Amniotic epithelial cell (primary cell): Measurements from ENCODE around the gene SEC14L5.
A peak's percentile ranks its signal among the peaks of the same experiment; 100 is the strongest.

ENCODE experiments used
- DNase-seq: peaks from one replicate; pipeline ENCODE4 v3.0.0-alpha.2; 2010; ENCODE audit warnings: low read depth

Gene SEC14L5

DNA sequence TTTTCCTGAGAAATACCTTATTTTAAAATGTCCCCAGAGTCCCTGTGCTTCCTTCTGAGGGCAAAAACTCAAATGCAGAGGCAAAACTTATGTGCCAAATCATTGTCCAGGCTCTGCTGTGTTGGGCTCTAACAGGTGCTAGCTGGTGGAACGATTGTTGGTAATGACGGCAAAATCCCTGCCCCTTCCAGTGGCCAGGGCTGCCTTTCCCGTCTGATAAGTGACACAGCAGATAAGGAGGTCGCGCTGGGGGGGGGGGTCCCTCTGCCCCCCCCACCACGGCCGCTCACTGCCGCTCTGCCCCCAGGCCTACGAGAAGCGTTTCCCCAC is 29.1 kb downstream of the SEC14L5 start:
- no peak for DNase-seq

DNA sequence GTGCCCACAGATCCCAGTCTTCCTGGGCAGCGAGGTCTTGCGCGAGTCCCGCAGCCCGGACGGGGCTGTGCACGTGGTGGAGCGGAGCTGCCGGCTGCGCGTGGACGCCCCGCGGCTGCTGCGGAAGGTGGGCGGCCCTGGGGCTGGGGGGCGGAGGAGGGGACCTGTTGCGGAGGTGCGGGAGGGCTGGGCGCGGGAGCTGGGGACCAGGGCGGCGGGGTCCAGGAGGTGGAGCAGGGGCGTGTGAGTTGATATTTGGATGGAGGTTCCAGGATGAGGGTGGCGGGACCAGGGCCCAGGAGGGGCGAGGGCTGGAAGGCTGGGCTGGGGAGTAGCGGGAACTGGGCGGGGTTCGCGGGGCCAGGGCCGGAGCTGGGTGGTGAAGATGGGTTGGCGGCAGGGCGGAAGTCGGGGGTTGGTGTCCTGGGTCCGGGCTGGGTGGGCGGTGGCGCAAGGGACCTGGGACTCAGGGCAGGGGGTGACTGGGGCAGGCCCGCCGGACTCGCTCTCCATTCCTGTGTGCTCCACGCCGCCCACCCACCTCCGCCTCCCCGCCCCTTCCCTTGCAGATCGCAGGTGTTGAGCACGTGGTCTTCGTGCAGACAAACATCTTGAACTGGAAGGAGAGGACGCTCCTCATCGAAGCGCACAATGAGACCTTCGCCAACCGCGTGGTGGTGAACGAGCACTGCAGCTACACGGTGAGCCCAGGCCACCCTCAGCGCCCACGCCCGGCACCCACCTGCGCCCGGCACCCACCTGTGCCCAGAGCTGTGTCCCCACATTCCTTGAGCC is 29.6 kb downstream of the SEC14L5 start:
- no peak for DNase-seq

DNA sequence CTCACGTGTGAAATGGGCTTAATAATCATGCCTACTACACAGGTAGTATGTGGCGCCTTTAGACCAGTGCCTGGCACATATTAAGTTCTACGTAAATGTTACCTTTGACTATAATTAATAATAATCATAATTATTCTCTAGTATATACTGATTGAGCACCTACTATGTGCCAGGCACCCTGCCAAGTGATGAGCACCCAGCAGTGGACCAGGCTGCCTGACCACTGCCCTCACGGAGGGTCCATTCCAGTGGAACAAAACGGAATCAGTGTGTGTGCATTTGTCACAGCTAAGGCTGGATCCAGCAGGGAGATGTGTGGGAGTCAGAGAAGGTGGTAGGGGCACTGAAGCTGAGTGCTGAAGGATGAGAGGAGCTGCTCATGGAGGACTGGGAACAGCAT is 30.5 kb downstream of the SEC14L5 start:
- no peak for DNase-seq

DNA sequence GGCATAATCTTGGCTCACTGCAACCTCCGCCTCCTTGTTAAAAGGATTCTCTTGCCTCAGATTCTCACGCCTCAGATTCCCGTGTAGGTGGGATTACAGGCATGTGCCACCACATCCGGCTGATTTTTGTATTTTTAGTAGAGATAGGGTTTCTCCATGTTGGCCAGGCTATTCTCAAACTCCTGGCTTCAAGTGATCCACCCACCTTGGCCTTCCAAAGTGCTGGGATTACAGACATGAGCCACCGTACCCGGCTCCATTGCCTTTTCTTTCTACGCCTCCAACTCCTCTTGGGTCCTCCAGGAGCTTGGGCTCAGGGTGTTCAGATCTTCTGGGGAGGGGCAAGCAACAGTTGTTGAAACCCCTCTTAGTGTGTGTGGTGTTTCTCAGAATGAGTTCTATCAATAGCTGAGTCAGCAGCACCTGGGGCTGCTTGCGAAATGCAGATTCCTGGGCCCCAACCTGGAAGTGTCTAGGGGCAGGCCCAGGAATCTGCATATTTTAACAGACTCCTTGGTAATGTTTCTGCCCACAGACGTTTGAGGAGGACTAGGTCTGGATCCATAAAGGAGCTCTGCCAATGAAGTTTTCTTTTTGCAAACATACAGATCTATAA is 31.4 kb downstream of the SEC14L5 start:
- no peak for DNase-seq

DNA sequence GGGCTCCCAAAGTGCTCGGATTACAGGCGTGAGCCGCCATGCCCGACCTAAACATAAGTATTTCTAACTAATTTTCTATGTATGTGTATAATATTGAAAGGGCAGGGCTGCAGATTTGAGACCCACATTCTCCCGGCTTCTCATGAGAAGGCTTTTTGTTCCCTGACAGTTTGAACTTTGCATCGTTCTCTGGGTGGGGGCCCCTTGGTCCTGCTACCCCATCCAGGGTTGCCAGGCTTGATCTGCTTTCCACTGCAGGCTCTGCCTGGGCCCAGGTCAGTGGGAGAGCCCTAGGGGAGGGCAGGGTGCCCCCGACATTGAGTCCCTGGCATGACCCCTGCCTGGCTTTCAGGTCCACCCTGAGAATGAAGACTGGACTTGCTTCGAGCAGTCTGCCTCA is 32.3 kb downstream of the SEC14L5 start:
- DNase-seq, result no peak

DNA sequence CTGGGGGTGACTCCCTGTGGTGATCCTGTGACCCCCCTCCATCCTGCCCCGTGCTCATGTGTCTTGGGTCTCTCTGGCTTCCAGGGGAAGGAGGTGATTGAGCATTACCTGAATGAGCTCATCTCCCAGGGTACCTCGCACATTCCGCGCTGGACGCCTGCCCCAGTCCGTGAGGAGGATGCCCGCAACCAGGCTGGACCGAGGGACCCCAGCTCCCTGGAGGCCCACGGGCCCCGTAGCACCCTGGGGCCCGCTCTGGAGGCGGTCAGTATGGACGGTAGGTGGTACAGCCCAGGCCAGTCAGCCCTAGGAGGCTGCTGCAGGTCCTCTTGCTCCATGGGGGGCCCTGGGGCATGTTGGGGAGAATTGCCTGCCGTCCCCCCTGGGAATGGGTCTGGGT is 33.6 kb downstream of the SEC14L5 start:
- no peak for DNase-seq

DNA sequence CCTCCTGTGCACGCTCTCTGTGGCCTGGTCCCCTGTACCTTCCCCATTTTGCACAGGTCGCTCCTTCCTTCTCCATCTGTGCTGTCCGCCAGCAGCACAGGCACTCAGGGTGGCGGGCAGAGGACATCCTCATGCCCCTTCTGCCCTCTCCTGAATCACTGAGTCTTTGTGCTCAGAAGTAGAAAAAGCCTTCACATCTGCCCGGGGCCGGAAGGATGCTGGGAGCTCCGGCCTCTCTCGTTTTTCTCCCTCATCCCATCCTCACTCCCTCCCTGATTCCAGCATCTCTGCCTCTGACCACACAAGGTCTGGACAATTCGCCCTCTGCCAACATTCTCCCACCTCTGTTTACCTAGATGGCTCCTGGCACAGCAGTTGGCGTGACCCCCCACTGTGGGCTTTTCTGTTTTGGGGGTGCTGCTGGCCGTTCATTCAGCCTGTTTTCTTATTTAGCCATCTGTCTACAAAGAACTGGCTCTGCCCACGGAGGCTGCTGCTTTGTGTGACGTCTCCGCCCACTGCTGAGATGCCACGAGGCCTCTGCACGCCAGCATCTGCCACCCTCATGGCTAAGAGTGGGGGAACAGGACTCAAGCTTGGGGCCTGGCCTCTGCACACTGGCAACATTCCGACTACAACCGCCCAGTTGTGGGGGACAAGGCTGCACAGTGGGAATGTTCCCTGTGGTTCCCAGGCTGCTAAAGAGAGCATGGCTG is 36.7 kb downstream of the SEC14L5 start:
- no peak for DNase-seq

DNA sequence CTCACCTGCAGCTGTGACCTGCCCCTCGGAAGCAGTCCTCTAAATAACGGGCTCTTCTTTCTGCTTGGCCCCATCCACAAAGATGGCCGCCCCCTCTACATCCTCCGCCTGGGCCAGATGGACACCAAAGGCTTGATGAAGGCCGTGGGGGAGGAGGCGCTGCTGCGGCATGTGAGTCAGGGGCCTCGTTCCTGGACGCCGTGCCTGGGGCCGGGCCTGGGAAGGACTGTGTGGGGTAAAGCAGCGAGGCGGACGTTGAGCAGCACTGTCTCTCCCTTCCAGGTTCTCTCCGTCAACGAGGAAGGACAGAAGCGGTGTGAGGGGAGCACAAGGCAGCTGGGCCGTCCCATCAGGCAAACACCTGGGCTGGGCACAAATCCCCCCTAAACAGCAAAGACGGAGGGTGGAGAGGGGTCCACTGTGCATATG is 42.5 kb downstream of the SEC14L5 start:
- DNase-seq, result no peak

DNA sequence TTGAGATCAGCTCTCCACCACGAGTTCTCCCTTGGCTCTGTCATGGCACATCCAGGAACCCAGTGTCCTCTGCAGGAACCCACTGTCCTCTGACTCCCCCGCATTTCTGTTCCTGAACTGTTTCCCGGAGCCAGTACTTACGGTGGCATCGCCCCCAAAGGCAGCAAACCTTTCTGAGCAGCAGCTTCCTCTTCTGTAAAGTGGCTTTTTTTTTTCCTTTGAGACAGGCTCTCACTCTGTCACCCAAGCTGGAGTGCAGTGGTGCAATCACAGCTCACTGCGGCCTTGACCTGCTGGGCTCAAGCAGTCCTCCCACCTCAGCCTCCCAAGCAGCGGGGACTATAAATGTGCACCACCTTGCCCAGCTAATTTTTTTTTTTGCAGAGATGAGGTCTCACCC is 43.4 kb downstream of the SEC14L5 start:
- DNase-seq, result no peak

DNA sequence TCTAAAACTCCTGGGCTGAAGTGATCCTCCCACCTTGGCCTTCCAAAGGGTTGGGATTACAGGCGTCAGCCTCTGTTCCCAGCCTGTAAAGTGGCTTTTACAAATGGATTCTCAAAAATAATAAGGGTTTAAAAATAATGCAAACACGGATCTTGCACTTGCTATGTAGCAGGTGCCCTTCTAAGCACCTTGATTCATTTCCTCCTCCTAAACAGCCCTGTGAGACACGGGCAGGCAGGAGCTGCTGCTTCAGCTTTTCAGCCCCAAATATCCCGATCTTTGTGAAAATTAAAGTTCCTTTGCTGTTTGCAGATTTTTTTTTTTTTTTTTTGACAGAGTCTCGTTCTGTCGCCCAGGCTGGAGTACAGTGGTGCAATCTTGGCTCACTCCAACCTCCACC is 43.9 kb downstream of the SEC14L5 start:
- no peak for DNase-seq

DNA sequence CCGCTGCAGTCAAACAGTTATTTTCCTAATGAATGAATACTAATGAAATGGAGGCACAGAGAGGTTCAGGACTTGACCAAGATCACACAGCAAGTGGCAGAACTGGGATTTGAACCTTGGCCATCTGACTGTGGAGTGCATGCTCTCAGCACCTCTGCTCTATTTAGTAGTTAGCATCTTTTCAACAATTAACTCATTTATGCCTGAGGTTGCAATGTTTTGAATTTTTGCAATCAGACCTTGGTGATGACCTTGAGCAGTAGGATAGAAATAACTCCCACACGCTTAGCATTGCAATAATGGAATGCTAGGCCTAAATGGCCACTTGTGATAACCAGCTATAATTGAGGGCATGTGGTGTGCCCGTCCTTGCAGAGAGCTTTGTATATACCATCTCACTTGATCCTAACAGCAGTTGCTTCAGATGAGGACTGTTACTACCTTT is 44.6 kb downstream of the SEC14L5 start:
- DNase-seq, result peak; percentile 11

DNA sequence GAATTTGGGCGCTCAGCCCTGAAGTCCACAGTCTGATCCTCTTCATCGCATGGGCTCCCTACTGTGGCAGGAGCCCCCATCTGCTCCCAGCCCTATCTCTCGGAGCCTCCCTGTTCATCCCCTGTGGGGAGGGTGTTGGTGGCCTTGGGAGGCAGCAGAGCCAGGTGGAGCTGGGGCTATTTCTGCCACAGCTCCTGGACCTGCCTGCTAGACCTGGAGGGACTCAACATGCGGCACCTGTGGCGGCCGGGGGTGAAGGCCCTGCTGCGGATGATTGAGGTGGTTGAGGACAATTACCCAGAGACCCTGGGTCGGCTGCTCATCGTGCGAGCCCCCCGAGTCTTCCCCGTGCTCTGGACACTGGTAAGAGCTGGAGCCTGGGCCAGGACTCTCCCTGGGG is 45.1 kb downstream of the SEC14L5 start:
- DNase-seq, result no peak

DNA sequence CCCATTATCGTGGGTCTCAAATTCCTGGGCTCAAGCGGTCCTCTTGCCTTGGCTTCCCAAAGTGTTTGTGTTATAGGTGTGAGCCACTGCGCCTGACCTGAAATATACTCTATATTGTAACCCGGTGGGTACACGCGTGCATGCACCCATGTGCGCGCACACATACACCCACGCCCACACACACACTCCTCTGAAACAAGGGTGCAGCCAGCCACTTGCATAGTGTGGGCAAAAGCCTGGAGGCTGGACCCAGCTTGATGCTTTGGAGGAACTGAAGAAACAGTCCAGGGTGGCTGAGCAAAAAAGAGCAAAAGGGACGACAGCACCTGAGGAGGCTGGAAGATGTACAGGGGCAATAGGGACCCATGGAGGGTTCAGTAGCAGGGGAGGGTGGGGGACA is 45.7 kb downstream of the SEC14L5 start:
- no peak for DNase-seq

DNA sequence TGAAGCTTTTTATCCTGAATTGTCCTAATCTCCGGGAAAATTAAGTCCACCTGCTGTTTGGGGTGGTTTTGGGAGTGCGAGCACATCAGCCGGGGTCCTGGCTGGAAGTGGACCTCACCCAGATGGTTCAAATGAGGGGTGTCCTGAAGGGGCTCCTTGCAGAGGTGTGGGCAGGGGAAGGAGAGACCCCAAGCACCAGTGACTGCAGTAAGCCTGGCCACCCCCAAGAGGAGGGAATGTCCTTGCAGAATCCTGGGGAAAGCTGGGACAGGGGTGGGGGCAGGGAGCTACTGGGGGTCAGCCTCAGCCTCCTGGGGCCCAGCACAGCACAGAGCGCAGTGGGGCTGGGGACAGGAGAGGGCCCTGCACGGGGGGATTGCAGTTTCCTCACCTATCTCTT is 46.2 kb downstream of the SEC14L5 start:
- no peak for DNase-seq

DNA sequence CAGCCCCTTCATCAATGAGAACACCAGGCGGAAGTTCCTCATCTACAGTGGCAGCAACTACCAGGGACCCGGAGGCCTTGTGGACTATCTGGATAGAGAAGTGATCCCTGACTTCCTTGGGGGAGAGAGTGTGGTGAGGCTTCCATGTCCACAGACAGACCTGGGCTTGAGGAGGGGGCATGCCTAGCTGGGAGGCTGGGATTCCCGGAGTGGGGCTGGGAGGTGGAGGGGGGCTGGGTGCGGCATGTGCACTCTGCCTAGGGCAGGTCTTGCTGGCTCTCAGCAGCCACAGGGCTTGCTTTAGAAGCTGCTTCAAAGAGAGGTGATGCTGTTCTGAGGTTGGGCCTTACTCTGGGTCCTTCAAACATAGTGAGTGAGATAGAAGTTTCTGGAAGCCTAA is 47.8 kb downstream of the SEC14L5 start:
- no peak for DNase-seq

DNA sequence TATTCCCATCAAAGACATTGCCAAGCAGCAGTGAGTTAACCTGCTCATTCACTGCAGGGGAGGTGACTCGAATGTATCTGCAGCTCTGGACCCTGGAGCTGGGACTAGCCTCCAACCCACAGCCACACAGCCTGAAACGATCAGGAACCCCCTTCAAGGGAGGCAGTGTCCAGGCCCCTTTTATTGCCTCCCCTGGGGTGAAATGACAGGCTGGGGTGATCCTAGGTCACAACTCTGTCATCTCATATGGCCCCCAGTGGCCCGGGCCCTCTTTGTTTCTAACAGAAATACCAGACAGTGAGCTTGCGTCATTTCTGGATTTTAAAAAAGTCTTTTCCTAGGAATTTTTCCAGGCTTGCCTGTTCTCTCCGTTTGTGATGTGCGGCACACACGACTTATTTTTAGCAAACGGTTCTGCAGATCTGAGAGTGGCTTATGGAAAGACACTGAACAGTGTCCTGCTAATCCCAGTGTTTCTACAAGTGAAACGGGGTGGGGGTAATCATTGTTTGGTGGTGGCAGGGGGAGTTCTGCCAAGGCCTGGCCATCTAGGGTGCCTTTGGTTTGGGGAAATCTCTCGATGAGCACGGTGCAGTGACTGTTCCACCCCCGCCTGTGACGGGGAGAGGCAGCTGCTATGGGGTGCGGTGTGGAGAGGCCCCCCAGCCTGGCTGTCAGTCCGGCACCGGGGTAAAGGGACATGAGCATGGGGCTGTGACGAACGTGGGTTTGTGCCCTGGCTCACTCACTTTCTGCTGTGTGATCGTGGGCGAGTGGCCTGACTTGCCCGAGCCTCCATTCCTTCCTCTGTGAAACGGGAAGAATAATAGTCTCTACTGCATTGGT is 48.4 kb downstream of the SEC14L5 start:
- DNase-seq, result no peak

DNA sequence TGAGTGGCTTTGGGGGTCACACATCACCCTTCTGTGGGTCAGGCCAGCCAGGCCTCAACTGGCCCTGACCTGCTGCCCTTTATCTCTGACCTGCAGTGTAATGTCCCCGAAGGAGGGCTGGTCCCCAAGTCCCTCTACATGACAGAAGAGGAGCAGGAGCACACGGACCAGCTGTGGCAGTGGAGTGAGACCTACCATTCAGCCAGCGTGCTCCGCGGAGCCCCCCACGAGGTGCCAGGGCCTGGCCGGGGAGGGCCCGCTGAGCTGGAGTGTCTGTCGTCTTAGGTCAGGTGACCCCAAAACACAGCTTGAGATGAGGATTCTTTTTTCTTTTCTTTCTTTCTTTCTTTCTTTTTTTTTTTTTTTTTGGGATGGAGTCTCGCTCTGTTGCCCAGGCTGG is 49.1 kb downstream of the SEC14L5 start:
- no peak for DNase-seq

DNA sequence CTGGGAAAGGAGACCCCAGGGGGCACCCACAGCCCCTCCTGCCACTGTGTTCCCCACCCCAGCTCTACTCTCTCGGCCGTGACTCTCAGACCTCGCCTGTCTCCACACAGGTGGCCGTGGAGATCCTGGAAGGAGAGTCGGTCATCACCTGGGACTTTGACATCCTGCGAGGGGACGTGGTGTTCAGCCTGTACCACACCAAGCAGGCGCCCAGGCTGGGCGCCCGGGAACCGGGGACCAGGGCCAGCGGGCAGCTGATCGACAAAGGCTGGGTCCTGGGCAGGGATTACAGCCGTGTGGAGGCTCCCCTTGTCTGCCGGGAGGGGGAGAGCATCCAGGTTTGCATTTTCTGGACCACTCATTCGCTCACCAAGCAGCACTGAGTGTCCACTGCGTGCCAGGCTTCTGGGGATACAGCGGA is 50.2 kb downstream of the SEC14L5 start:
- DNase-seq, result no peak

DNA sequence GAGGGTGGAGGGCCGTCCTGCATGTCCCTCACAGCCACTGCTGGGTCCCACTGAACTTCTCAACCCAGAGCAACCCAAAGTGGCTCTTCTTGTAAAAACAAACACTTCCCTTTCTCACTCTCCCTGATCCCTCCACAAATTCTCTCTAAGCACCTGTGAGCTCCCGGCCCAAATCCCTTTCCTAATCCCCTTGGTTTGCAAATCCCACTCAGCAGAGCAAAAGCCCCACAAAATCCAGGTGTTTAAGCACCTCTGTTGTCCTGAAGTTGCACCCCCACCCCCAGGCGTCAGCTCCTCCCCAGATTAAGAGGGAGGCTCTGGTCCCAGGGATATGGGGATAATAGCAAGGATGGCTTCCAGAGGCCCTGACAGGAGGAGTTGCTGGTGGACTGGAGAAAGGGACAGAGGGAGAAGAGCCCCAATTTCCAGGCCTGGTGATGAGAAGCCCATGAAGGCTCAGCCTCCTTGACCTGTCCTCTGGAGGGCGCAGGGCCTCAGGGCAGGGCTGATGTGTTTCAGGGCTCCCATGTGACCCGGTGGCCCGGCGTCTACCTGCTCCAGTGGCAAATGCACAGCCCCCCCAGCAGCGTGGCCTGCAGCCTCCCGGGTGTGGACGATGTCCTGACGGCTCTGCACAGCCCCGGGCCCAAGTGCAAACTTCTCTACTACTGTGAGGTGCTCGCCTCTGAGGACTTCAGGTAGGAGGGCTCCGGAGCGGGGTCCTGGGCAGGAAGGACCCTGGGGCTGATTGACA is 52.6 kb downstream of the SEC14L5 start:
- DNase-seq, result no peak

DNA sequence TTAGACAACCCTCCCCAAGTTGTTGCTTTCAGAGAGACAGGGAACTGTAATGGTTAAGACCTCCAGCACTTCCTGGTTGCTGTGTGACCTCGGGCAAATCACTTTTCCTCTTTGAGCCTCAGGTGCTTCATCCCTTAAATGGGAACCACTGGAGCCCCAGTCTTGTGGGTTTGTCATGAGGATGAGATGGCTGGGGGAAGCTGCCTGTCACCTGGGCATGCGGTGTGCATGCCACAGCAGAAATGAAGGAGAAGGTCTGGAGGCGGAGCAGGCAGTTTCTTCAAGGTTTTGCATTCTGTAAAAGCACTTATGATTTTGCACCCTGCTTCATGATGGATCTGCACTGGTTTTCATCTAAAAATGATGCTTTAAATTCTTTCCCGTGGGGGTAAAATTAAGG is 53.5 kb downstream of the SEC14L5 start:
- DNase-seq, result no peak

DNA sequence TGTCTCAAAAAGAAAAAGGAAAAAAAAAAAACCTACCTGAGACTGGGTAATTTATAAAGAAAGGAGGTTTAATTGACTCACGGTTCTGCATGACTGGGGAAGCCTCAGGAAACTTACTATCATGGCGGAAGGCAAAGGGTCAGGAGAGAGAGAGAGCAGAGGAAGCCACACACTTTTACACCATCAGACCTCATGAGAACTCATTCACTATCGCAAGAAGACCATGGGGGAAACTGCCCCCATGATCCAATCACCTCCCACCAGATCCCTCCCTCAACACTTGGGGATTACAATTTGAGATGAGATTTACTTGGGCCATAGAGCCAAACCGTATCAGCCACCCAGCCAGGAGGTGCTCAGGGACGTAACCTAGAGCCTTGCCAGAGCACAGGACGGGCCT is 54.8 kb downstream of the SEC14L5 start:
- no peak for DNase-seq

DNA sequence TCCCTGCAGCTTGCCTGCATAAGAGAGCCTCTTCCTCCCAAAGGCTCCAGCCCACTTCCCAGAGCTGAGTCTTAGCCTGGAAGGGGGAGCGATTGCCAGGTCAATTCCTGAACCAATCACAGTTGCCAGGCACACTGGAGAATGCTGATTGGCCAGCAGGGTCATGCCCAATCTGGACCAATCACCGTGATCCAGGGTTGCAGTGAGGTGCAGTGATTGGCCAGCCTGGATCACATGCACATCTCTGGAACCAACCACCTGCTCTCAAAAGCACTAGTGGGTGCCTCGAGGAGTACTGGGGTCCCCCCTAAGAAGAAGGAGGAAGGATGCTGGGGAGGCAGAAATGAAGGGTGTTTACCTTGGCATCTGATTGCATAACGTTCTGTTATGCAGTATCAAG is 57.2 kb downstream of the SEC14L5 start:
- DNase-seq, result no peak
